GM21723 (cell line): ENCODE measurements around the gene HS3ST3A1.

Experiments used
- ATAC-seq: cut with Tn5 transposase; IDR thresholded peaks from one replicate; pipeline ENCODE4 v1.9.1; 2021; ENCODE audit warnings: mild to moderate bottlenecking, moderate library complexity; ENCODE audit not compliant: unreplicated experiment

HS3ST3A1 gene

DNA sequence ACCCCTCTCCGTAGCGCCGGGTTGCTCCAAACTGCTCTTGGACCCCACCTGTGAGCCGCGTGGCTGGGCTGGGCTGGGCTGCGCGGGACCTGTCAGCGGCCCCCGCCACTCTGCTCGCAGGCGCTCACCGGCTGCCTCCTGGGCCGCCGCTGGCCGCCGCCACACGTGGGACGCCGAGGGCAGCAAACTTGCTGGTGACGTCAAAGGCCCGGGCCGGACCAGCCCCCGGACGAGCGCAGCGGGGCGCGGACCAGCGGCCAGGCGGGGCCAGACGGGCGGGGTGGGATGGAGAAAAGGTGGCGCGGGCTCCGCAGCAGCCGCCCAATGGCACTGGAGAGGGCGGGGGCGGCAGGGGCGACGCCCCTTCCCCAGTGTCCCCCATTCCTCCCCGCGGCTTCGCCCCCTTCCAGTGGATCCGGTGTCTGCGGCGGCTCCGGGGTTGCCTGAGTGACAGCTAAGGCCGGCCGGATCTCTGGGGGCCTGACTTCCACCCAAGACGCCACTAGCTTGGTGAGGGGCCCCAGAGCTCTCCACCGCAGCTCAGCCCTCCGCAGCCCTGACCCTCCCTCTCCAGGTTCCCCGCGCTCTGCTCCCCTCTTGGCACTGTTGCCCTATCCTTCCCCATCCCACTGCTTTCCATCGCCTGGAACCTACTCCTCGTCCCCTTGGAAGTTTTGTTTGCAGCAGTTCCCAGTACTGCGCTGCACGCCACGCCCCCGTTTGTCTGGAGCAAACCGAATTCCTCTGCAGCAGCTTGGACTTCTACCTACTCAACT lies at the start of gene HS3ST3A1:
TSS of gene HS3ST3A1 (minus strand) at position 154 of the 776 bp plus-strand sequence. CDS start 800 bp downstream, outside the sequence.
- no peak for ATAC-seq

DNA sequence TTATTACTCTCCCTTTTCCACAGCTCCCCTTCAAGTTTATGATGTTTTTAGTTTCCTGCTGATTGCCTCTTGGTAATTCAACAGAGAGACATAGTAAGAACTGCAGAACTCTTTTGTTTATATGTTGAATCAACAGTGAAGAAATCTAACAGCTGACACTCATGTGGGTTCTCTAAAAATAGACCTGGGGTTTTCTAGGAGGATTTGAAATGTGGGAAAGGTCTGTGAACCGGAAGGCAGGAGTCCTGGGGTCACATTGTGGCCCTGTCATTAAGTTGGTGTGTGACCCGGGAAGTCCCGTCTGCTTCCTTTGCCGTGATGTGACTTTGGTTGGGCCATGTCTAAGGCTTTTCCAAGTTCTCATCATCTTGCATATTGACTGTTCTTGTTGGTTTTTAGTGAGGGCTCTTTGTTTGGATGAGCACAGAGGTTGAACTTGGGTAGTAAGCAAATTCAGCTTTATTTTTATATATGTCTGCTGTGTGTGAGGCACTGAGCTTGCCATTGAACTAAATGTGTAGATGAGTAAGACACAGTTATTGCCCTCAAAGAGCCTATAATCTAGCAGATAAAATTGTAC lies 48.5 kb upstream of the HS3ST3A1 start:
- ATAC-seq = no peak

DNA sequence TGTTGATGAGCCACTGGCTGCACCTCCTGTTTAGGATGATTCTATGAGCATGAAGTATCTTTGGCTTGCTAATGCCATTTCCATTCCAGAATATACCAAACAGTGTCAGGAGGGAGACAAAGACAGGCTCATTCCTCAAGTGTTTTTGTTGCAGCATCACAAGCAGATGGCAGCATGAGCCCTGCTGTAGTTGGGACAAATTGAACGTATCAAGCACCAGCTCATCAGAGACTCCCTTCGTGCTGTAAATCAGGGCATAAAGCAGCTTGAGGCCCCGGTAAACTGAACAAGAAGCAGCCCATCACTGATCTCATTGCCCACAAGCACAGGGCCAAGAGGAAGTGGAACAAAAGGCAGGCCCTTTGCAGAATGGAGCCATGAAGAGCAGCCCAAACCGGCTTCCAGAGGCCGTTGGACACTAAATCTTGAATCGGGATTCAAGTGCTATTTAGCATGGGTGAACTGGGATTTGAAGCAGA lies 45.9 kb upstream of the HS3ST3A1 start:
- ATAC-seq = no peak

DNA sequence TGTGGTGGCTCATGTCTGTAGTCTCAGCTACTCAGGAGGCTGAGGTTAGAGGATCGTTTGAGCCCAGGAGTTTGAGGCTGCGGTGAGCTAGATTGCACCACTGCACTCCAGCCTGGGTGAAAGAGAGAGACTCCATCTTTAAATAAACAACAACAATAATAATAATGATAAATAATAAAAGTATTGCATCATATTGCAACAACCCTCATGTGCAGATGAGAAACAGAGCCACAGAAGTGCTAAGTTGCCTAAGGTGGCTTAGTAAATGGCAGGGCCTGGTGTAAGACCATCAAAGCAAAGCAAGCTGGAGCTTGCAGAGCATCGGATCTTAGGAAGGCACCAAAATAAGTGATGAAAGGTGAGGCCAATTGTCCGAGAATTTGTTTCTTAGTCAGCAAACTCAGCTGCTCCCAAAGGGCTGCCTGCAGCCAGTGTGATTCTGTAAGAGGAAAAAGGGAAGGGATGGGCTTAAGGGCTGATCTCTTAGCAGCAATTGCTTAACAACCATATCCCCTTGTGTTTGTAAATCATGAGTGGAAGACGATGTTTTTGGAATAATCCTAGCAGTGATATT lies 45.3 kb upstream of the HS3ST3A1 start:
- ATAC-seq = no peak

DNA sequence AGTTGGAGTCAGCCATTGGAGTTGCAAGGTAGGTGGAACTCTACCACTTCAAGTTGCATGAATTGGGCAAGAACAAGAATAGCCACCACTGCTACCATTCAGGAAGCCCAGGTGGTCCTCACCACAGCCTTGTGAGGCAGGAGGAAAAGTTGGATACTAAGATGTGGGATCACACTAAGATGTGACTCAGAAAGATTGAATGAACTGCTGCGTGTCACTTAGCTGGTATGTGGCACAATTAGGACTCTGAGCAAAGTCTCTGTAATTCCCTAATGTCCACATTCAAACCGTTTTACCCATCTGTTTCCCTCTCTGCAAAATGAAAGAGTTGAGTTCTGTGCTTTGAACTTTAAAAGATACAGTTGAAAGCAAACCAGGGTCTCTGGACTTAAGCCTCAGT lies 44.7 kb upstream of the HS3ST3A1 start:
- ATAC-seq = no peak

DNA sequence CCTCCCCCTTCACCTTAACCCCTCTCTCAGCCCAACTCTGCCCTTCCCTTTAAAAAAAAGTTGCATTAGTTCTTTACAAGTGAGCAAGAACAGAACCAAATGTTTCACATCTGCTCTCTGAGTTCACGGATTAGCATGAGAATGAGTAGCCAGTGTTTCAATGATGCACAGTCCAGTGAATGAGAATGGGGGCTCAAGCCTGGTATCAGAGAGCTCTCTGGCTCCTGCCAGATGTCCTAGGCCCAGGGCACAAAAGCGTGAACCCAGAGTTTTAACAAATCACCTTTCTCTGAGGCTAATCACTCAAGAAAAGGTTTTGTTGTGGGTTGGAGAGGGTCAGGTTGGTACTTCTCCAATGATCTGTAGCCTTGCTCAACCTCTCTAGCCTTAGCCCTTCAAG lies 41.5 kb upstream of the HS3ST3A1 start:
- ATAC-seq = no peak

DNA sequence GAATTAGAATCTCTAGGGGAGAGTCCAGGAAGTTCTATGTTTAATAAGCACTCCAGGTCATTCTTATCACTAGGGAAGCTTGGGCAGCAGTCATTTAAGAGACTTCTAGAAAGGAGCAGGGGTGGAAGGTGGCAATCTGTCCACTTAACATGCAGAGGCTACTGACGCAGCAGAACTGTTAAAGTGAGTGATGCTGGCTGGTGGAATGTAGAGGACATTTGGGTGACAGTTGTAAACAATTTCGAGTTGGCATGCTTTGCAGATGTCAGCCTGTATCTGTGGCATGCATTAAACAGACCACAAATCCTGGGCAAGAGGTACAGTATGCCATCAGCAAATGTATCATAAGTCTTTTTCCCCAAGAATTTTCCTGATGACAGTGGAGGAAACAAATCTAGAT lies 40.5 kb upstream of the HS3ST3A1 start:
- ATAC-seq = no peak

DNA sequence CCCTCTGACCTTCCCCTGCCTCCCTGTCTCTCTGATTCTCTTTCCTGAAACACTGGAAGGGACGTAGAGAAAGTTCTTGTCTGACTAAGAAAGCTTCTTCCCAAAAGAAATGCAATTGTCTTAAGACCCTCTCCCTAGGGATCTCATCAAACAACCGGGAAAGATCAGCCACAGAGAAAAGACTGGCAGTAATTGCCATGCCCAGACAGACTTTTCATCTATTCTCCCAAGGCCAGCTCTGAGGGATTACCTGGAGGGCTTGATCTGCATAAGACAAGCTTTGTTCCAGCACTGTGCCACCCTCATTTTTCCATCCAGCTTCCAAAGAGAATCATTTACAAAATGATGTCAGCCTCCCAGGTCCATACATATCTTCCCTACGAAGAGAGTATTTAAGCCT lies 38.8 kb upstream of the HS3ST3A1 start:
- no peak for ATAC-seq

DNA sequence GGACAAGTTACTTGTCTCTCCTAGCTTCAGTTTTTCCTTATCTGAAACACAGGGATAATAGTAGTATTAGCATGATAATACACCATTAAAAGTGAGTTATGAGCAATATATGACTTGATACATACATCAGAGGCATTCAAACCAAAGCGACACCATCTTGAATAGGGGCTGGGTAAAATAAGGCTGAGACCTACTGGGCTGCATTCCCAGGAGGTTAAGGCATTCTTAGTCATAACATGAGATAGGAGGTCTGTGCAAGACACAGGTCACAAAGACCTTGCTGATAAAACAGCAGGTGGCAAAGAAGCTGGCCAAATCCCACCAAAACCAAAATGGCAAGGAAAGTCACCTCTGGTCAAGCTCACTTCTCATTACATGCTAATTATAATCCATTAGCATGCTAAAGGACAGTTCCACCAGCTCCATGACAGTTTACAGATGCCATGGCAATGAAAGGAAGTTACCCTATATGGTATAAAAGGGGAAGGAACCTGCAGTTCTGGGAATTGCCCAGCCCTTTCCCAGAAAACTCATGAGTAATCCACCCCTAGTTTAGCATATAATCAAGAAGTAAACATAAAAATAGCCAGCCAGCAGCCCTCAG lies 37.2 kb upstream of the HS3ST3A1 start:
- ATAC-seq = no peak

DNA sequence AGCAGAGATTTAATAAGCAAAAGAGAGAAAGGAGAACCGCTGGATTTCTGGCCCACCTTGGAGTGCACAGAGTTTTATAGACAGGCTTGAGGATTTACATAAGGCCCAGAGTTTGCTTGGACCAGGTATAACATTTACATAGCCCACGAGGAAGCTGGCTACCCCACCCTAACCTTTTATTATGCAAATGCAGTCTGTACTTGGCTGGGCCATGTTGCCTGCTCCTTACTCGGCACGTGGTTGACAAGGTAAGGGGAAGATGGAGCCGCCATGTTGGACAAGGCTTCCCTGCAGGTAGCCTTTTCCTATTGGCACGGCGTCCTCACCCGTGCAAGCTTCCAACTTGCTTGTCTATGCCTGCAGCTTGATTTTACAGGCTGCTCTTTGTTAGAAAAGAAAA lies 35.2 kb upstream of the HS3ST3A1 start:
- no peak for ATAC-seq

DNA sequence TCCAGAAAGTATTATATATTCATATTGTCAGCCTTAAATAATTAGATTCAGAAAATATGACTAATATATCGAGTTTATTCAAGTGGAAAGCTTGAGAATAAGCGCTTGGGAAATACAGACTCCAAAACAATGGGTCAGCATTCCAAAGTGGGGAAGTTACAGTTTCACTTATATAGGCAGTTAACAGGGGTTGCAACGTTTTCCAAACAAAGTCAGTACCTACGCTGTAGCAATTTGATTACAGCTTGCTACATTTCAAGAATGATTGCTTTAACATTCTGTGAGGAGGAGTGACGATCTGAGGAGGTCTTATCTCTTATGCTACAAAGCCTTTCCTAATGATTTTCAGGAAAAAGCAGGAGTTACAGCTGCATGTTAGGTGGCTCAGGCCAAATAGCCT lies 34.2 kb upstream of the HS3ST3A1 start:
- no peak for ATAC-seq

DNA sequence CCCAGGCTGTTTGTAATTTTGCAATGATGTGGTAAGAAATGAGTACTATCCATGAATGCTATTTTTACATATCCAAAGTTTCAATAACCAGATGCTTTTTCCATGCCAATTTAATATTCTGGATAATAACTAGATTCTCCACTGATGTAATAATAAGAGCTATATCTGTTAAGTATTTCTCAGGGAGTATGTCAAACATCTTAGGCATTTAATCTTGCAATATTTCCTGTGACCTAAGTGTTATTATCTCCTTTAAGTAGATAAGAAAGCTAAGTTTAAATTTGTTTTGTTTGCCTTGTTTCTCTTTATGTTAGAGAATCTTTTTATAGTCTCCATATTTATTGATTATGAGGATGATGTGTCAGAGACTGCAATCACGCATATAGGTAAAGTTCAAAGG lies 32.3 kb upstream of the HS3ST3A1 start:
- no peak for ATAC-seq

DNA sequence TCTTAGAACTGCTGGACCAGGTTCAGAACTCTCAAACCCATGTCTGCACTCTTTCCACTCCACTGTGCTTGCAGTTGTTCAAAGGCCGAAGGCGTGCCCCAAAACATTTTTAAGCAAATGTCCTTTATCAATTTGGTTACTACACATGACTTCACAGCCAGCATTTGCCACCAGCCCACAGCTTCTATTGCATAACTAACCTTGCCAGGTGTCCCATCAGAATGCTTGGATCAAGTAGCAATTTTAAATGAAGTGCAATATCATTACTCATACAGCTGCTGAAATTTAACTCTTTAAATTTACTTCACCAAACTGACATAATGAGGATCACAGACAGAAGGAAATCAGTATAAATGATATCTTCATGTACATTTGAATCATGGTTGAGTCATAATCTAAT lies 29.8 kb upstream of the HS3ST3A1 start:
- no peak for ATAC-seq

DNA sequence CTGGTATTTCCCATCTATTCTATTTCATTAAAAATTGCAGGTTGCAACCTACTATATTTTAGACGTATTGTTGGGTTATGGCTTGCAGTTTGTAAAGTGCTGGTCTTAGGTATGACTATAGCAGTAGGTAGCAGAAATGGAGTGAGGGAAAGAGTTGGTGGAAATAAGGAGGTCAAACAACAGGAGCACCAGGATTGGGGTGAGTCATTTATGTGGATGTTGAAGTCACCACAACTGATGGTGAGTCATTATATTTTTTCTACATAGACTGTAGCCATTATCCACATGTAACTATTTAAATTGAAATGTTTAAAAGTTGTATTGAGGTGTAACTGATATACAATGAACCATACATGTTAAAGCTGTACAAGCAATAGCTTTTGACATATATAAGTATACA lies 25.0 kb upstream of the HS3ST3A1 start:
- no peak for ATAC-seq

DNA sequence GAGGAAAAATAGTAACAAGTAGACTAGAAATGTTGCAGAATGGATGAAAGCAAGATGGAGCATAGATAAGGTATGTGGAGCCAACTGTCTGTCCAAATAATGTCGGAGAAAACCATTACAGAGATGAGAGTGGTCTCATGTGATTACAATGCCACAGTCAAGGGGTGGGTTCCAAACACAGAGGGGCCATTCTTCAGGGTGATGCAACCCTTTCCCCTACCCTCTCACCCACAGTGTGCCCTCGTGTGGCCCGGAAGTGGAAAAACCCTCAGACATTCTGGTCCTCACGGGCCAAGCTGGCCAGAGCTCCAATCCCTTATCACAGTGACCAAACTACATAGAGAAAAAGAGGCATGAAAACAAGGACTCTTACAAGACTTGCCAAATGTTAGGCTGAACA lies 17.7 kb upstream of the HS3ST3A1 start:
- ATAC-seq = no peak

DNA sequence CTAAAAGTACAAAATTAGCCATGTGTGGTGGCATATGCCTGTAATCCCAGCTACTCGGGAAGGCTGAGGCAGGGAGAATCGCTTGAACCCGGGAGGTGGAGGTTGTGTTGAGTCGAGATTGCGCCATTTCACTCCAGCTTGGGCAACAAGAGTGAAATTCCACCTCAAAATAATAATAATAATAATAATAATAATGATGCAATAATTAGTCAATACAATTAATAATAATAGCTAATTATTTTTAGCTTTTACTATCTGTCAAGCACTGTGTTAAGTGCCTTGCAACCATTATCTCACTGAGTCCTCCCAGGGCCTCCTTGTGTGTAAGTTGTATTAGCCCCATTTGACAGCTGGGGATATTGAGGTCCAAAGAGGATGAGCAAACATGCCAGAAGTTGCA lies 14.3 kb upstream of the HS3ST3A1 start:
- no peak for ATAC-seq

DNA sequence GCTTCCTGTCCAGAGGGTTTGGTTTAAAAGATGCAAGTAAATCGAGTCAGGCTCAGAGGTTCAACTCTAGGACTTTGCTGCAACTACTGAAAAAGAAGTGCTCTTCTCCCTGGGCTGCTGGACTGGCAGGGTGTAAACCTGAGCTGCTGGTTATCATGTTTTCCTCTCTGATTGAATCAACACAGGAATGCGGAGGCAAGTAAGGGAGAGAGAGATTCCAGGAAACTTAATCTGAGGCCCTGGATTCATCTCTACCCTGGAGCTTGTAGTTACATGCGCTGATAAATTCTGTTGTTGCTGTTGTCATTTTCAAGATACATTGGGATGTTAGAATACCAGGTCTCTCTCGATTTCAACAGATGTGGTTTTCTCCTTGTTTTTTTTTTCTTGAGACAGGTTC lies 8.2 kb upstream of the HS3ST3A1 start:
- ATAC-seq = no peak

DNA sequence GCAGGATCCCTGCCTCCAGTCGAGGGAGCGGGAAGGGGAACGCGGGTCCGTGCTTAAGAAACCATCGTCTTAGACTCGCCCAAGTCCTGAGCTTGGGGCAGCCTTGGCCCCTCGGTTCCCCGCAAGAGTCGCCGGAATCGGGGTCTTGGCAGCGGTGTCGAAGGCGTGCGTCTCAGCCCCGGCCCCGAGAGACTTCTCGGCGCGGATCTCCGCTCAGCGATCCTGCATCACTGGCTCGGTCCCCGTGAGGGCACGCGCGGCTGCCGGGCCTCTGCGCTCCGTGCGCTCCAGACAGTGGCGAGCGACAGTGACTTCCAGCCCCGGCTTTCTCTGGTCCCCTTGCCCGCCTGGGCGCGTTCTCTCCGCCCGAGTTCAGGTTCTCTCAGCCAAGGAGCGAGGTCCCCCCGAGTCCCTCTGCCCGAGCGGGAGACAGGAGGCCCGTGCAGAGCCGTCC lies 380 bp downstream of the HS3ST3A1 start:
- no peak for ATAC-seq

DNA sequence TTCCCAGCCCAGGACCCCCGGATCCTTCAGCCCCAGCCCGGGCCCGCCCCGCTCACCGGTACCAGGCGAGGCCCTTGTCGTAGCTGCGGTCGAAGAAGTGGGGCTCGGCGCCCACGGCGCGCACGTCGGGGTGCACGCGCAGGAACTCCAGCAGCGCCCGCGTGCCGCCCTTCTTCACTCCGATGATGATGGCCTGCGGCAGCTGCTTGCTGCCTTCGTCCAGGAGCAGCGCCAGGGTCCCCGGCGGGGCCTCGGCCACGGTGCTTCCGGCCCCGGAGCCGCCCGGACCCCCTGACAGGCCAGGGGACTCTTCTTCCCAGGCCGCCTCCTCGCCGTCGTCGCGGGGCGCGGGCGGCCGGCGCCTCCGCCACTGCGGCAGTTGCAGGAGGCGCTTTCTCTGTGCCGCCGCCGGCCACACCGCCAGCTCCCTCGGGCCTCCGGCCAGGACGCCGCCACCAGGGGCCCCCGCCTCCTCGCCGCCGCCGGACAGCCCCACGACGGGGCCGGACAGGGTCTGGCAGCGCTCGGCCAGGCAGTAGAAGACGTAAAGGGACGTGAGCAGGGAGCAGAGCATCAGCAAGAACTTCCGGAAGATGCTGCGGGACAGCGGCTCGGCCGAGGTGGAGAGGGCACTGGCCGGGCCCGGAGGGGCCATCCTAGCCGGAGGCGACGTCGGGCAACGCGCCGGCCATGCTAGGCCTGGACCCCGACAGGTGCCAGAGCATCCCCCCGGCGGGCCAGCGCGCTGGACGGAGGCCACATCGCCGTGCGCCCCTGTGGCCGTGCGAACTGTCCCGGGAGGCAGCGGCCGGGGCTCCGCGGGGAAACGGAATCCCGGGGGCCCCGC lies 1.0 kb downstream of the HS3ST3A1 start:
- no peak for ATAC-seq

DNA sequence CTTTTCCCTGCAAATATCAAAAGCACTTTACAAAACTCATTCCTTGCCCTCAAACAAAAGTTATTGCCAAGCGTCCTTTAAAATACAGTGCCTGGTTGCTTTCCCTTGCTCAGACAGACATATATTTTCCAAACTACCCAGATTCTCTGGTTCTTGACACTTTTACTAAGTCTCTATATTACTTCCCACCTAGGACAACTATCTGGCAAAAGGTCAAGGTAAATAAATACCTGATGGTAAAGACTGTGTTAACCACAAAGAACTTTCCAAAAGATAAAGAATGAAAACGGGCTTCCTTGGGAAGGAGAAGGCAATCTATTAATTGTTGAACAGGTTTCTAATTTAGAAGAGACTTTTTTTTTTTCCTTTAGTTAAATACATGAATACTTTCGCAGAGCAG lies 1.9 kb downstream of the HS3ST3A1 start:
- ATAC-seq = no peak

DNA sequence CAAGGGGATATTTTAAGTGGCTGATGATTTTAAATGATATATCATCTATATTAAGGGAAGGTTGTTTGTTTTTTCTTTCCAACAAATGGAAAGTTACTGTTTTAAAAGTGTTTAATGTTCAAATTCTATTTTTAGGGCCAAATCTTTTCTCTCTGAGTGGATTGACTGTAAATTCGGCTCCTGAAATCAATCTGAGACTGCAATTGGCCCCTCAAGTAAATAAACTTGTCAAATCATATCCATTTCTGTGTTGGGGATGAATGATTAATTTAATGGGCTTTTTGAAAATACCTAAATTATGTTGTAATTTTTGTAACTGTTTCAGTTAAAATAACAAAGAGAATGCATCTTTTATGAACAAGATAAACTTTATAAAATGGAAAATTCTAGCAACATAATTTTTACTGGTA lies 2.6 kb downstream of the HS3ST3A1 start:
- ATAC-seq = no peak
